OCI-M2 (cell line): ENCODE results near the gene DGKG.

Experiments
- DNase-seq: peaks from one replicate; lab custom pipeline; 2025; ENCODE audit not compliant: unreplicated experiment; lab: John Stamatoyannopoulos, UW

The DGKG gene

GRCh38 chr3:186117521-186118134 is 244.4 kb downstream of the DGKG start:
- DNase-seq = no peak

GRCh38 chr3:186115239-186115996 is 246.6 kb downstream of the DGKG start:
- DNase-seq = no peak

DNA sequence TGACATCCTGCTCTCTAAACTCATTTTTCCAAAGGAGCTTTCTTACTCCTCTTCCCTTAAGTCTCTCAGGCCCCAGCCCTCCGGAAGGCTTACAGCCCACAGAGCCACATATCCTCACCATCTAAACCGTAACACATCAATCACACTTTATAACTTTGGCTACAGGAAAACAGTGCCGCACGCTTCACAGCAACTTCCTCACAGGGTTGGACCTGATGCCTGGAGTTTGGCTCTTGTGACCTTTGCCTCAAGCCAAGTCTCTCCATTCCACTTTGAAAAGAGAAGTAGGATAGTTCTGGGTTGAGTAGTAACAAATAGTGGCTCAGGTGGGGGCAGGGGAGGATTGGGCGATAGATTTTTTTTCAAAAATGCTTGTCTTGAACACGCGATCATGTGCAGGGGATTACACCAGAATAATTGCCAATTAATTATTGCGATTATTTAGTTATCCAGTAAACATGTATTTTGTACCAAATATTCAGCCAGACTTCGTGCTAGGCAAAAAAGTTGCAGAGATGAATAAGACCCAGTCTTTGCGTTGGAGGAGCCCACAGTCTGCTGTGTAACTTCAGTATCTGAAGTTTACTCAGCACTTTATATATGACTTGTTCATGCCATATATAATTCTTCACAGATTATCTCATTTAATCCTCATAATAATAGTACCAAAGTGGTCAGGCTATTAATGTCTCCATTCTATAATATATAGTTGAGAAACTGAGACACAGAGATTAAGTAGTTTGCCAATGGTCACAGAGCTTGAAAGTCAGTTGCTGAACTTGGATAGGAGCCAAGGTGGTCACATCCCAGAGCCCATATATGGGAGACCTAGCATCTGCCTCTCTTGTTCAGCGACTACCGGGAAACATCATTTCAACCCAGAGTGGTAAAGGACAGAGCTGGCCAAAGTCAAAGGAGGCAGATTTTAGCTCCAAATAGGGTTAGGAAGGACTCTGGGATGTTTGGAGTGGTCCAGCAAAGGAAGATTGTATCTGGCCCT is 250.8 kb downstream of the DGKG start:
- no peak for DNase-seq

GRCh38 chr3:186109897-186110803 is 251.9 kb downstream of the DGKG start:
- no peak for DNase-seq

DNA sequence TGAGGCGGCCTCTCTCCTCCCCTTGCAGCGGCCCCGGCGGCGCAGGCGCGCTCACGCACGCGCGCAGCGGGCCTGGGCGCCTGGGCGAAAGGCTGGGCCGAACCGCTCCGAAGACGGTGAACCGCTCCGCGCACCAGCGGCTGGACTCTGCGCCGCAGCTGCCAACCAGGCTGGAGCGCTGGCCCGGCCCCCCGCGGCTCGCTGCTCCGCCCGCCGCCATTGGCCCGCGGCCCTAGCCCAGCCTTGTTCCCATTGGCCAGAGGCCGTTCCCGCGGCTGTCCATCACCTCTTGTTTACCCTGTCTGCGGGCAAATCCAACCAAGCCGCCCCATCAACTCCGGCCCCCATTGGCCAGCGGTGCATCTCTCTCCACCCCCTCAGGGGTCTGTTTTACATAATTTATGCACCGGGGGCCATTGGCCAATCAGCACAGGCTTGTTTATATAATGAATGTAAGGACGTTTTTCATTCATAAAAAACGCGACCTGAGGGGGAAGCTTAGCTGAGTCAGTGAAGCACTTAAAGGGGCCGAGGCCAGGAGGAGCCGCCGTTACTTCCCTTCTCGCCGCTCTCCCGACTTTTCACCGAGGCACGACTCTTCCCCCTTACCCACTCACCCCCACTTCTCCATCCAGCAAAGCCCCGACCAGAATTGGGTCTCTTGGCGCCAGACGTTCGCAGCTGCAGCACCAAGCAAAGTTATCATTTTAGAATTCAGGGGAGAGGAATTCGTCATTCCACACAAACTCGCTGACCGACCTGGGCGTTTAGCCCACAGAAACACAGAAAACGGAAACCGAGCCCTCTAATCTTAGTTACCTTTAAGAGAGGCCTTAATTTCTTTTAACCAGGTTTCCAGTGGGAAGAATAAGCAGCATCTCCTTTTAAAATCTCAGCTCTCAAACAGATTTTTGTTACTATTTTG is 252.8 kb downstream of the DGKG start, which contains the start of gene ETV5:
TSS of gene ETV5 (minus strand) at position 149 of the 925 bp plus-strand sequence. CDS start 3,221 bp downstream, outside the sequence.
- peak; percentile 66 for DNase-seq

GRCh38 chr3:186108106-186108940 is 253.7 kb downstream of the DGKG start:
- DNase-seq = no peak

DNA sequence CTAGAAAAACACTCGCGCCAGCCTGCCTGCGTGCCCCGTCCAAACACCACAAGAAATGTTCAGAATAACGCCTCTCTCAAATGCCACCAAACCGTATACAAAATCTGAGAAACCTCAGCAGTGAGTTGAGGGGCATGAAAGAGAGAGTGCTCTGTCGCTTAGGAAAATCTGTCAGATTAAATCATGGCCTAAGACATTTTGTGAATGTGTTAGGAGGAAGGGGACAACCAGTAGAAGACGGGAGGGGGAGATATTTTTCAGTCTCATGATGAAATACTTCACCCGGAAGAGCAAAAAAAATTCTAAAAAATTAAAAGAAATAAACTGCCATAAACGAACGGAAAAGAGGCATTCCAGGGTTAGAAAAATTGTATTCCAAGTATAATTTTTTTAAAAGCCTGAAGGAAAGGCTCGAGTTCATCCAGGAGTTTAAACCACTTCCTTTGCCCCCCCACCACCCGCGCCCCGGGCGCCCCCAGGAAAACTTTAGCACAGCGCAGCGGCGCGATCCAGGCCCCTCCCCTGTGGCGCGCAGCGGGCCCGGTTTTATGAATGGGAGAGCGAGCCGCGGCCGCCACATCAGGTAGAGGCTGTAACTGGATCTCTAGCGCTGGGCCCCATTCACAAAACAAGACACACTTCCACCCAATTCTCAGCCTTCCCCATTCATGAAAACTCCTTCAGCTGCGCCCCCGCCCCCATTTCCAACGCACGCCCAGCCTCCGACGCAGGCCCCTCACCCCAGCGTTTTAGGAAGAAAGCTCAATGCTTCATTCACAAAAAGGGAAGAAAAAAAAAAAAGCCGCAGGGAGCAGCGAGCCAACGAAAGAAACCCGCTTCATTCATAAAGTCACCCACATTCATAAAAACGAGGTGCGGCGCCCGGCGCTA is 254.6 kb downstream of the DGKG start:
- DNase-seq = no peak

GRCh38 chr3:186105543-186105942 is 256.5 kb downstream of the DGKG start:
- no peak for DNase-seq

- no peak for DNase-seq
Measured at GRCh38 chr3:186102687-186103086, 259.3 kb downstream of the DGKG start.

- DNase-seq = no peak
Measured at GRCh38 chr3:186100398-186100797, 261.6 kb downstream of the DGKG start.

- DNase-seq = no peak
Measured at GRCh38 chr3:186099178-186099577, 262.9 kb downstream of the DGKG start.

GRCh38 chr3:186098740-186099139 is 263.3 kb downstream of the DGKG start:
- no peak for DNase-seq

- no peak for DNase-seq
Measured at GRCh38 chr3:186097663-186098451, 264.2 kb downstream of the DGKG start.

GRCh38 chr3:186097317-186097662 is 264.7 kb downstream of the DGKG start:
- DNase-seq = no peak
